ENCODE data around the gene CEP170B. TPM values are rescaled to one million over a fixed set of nuclear protein-coding genes. Genes with fewer than 3 reads are reported as not detected.

The CEP170B gene
- total and polyA plus RNA-seq, 9 of the 15 experiments (the other 6 are each of a cell fraction or from before 2014, with no cell fraction given) = 0.01 to 10.2 (median 2.2) TPM

GRCh38 chr14:104818714-104819161 lies 46.3 kb upstream of the CEP170B start:
- ATAC-seq (no peak), DNase-seq (ENCODE audit: extremely low read depth in 1 of 4, low spot score in 3 of 4) (no peak), FAIRE-seq (no peak)
- WGBS (ENCODE audit: insufficient coverage, low coverage, missing lambda C conversion rate) = 74% methylated on average over 5 of the region's 9 CpGs
- TF ChIP-seq ZNF280A (IDR thresholded peaks at IDR 0.05; ENCODE audit: low read depth, partially characterized antibody) (no peak), KHSRP (IDR thresholded peaks at IDR 0.05) (no peak), SFPQ (IDR thresholded peaks at IDR 0.05; ENCODE audit: low read depth, low read length) (no peak), YBX1 (IDR thresholded peaks at IDR 0.05) (no peak), MBD2 (IDR thresholded peaks at IDR 0.05; ENCODE audit: borderline replicate concordance, low read depth) (no peak), OTX1 (CRISPR knock-in tag; IDR thresholded peaks at IDR 0.05) (no peak), ZNF121 (CRISPR knock-in tag; conservative IDR thresholded peaks at IDR 0.05) (no peak), MED1 (CRISPR knock-in tag; IDR thresholded peaks at IDR 0.05; ENCODE audit: borderline replicate concordance) (no peak), HMG20A (CRISPR knock-in tag; conservative IDR thresholded peaks at IDR 0.05) (no peak), HDAC3 (IDR thresholded peaks at IDR 0.05; ENCODE audit: borderline replicate concordance, partially characterized antibody) (no peak), FOXO4 (CRISPR knock-in tag; IDR thresholded peaks at IDR 0.05) (no peak), RFX1 (IDR thresholded peaks at IDR 0.05) (no peak), MCM2 (IDR thresholded peaks at IDR 0.05; ENCODE audit: low read depth) (no peak)
- Histone ChIP-seq H3K79me2 (ENCODE audit: control insufficient read depth, insufficient read depth, low read length) (peaks cover 39% of the 10 kb centered on the region), H3K4me3 (no peak overlapping the region), H3K9ac (ENCODE audit: insufficient read depth in 1 of 2, low read depth in 2 of 2, low read length in 2 of 2) (no peak overlapping the region; a peak in 1 of 4 replicates), H3K36me3 (ENCODE audit: control insufficient read depth, insufficient read depth, low read length) (peaks cover 10% of the 10 kb centered on the region; the same call in 2 of the 3 replicates), H4K20me1 (replicated peaks; ENCODE audit: control insufficient read depth, insufficient read depth, low read length) (no peaks in the 10 kb centered on the region), H3K9me1 (ENCODE audit: control insufficient read depth, insufficient read depth, low read length) (no peaks in the 10 kb centered on the region), H3K27ac (ENCODE audit: extremely low read depth, low read depth, low read length) (no peak overlapping the region), H3K27me3 (ENCODE audit: control insufficient read depth in 2 of 2, insufficient read depth in 2 of 2, low read length in 2 of 2) (no peaks in the 10 kb centered on the region), H3K4me1 (replicated peaks in 1 of 2; ENCODE audit: control insufficient read depth in 2 of 2, insufficient read depth in 2 of 2, low read length in 2 of 2) (peaks cover 7 to 38% of the 10 kb centered on the region in 2 experiments; a peak in 3 of 5 replicates), H3K4me2 (ENCODE audit: insufficient read depth, low read length) (no peak overlapping the region), H3K9me3 (replicated peaks; ENCODE audit: control insufficient read depth, insufficient read depth, low read depth, low read length) (no peaks in the 10 kb centered on the region), H2AFZ (ENCODE audit: low read depth, low read length) (no peak overlapping the region)
- BruUV-seq (replicated peaks) = no TSS peak
- POLR2A ChIA-PET = no interaction called here
- in situ Hi-C loops (cut with MboI) = no loop called here
- intact Hi-C loops (cut with micrococcal nuclease) = no loop called here
- CTCF ChIA-PET (ENCODE audit: low intra/inter-chr PET ratio) = no interaction called here

All from K562 (cell line).